A549 (cell line): ENCODE results near the gene NCOA1.

Source experiments
- BHLHE40 ChIP-seq: IDR thresholded peaks from 2 replicates; pipeline ENCODE4 v1.6.1; 2012; ENCODE audit warnings: low read depth, low read length, inconsistent platforms
- CBX2 ChIP-seq: fragments of 200-600 bp; sonication (generic); IDR thresholded peaks from 2 replicates; pipeline ENCODE4 v1.6.1; 2016; ENCODE audit warnings: low read depth, mild to moderate bottlenecking, borderline replicate concordance
- CBX8 ChIP-seq: fragments of 200-600 bp; sonication (generic); IDR thresholded peaks from 2 replicates; pipeline ENCODE4 v1.6.1; 2016
- CTCF ChIP-seq: fragments of >200 bp; sonication (Bioruptor Twin); formaldehyde crosslinking; IDR thresholded peaks from 3 replicates; pipeline ENCODE4 v1.5.1; 2016
- EP300 ChIP-seq, 2 experiments: fragments of >200 bp; sonication (Bioruptor Twin); formaldehyde crosslinking; IDR thresholded peaks; 2 replicates in 1 of 2; 3 replicates in 1 of 2; pipeline ENCODE4 v1.6.1; 2016 to 2017
- MAX ChIP-seq: IDR thresholded peaks from 2 replicates; pipeline ENCODE4 v1.6.1; 2012
- POLR2A ChIP-seq: IDR thresholded peaks from 2 replicates; pipeline ENCODE4 v1.6.1; 2012; ENCODE audit warnings: mild to moderate bottlenecking, low read length
- RFX5 ChIP-seq: fragments of 450-650 bp; IDR thresholded peaks from 2 replicates; pipeline ENCODE4 v1.7.1; 2014; ENCODE audit warnings: antibody characterized with exemption, mild to moderate bottlenecking, moderate library complexity
- ZFP36 ChIP-seq: fragments of 450-650 bp; IDR thresholded peaks from 2 replicates; pipeline ENCODE4 v1.6.1; 2014; ENCODE audit warnings: borderline replicate concordance; ENCODE audit not compliant: partially characterized antibody
- TF ChIP-seq, protein P1 (sequence below): fragments of 250-450 bp; sonication (Bioruptor Pico); IDR thresholded peaks from 2 replicates; pipeline ENCODE4 v1.5.0; 2021; ENCODE audit warnings: mild to moderate bottlenecking, moderate library complexity, borderline replicate concordance

DNA sequence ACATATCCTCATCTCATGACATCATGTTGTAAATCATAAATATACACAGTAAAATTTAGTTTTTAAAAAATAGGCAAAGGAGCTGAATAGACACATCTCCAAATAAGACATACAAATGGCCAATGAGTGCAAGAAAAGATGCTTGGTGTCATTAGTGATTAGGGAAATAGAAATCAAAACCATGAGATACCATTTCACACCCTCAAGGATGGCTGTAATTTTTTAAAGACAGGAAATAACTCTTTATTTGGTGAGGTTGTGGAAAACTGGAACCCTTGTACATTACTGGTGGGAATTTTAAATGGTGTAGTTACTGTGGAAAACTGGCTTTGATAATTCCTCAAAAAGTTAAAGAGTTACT, 160.6 kb downstream of the NCOA1 start:
- no peak for TF ChIP-seq CTCF
- no peak for TF ChIP-seq EP300 (IDR thresholded peaks at IDR 0.05)
- TF ChIP-seq POLR2A = no peak
- no peak for TF ChIP-seq MAX
- TF ChIP-seq CBX2 = no peak
- no peak for TF ChIP-seq CBX8
- TF ChIP-seq BHLHE40 = no peak
- TF ChIP-seq RFX5 = no peak
- TF ChIP-seq, protein P1, sequence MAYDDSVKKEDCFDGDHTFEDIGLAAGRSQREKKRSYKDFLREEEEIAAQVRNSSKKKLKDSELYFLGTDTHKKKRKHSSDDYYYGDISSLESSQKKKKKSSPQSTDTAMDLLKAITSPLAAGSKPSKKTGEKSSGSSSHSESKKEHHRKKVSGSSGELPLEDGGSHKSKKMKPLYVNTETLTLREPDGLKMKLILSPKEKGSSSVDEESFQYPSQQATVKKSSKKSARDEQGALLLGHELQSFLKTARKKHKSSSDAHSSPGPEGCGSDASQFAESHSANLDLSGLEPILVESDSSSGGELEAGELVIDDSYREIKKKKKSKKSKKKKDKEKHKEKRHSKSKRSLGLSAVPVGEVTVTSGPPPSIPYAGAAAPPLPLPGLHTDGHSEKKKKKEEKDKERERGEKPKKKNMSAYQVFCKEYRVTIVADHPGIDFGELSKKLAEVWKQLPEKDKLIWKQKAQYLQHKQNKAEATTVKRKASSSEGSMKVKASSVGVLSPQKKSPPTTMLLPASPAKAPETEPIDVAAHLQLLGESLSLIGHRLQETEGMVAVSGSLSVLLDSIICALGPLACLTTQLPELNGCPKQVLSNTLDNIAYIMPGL (CRISPR knock-in tag) = no peak
- TF ChIP-seq ZFP36 = no peak
